Cardiac fibroblast (primary cell): ENCODE measurements around the gene RNF121.

Experiments
- DNase-seq, 2 donors: peaks; one replicate each; pipeline versions ENCODE4 v3.0.0 to v3.0.0-alpha.2; 2010; ENCODE audit warnings: low read depth in 2 of 2
- H3K4me3 ChIP-seq, 2 donors: replicated peaks in 1 of 2; 1 replicate in 1 of 2; 2 replicates in 1 of 2; pipeline ENCODE4 v1.5.1; 2011; ENCODE audit warnings: low read depth in 2 of 2, low read length in 2 of 2, mild to moderate bottlenecking in 2 of 2, moderate library complexity in 1 of 2
- TF ChIP-seq, protein P1 (sequence below): IDR thresholded peaks from one replicate; pipeline ENCODE4 v1.5.1; 2011; ENCODE audit warnings: low read depth, mild to moderate bottlenecking, low read length, inconsistent platforms

Gene RNF121

DNA sequence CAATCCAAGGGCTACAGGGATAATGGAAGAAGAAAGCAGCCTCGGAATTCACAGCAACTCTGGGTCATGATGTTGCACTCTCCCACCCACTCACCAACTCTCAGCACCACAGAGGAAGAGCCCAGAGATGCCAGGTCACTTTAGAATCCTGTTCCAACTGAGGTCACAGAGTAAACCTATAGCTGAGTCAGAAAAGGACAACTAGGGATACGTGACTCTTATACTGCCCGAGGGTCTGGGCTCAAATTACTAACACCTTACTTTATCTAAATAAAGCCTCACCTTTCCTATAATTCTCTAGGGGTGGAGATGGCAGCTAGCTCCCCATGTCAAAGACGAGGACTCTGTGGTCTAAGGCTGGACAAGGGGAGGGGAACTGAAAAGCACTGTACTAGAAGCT, 94.5 kb downstream of the RNF121 start:
- TF ChIP-seq, protein P1, sequence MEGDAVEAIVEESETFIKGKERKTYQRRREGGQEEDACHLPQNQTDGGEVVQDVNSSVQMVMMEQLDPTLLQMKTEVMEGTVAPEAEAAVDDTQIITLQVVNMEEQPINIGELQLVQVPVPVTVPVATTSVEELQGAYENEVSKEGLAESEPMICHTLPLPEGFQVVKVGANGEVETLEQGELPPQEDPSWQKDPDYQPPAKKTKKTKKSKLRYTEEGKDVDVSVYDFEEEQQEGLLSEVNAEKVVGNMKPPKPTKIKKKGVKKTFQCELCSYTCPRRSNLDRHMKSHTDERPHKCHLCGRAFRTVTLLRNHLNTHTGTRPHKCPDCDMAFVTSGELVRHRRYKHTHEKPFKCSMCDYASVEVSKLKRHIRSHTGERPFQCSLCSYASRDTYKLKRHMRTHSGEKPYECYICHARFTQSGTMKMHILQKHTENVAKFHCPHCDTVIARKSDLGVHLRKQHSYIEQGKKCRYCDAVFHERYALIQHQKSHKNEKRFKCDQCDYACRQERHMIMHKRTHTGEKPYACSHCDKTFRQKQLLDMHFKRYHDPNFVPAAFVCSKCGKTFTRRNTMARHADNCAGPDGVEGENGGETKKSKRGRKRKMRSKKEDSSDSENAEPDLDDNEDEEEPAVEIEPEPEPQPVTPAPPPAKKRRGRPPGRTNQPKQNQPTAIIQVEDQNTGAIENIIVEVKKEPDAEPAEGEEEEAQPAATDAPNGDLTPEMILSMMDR, result no peak
- H3K4me3 ChIP-seq, result no peak overlapping the region
- DNase-seq, result no peak

DNA sequence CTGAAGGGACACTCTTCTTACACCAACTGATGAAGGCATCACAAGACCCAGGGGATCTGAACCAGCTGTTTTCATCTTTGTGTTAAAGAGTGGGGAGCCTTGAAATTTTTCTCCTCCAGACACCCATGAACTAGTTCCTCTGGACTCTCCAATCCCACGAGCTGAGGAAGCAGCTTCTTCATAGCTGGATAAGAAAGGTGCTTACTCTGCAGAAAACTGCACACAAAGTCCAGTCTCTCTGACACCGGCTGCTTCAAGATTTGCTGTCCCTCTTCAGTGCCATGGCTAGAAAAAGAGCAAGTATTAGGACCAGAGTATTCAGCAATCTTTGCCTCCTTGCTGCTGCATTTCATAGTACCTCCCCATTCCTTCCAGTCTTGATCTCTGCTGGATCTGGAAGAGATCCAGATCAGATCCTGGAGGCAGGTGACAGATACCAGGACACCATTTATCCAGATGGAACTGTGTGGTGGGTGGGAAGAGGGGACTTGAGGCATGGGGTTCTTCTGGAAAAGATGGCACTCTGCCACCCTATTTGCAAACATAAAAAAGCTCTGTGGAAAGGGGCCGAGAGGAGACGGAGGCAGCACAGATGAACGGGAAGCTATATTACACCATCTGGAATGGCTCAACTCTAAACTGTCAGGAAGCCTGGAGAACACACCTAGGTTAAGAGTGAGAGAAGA, 95.4 kb downstream of the RNF121 start:
- TF ChIP-seq, protein P1, result no peak
- DNase-seq, result no peak
- no peak overlapping the region for H3K4me3 ChIP-seq

GRCh38 chr11:72026090-72026489, 97.2 kb downstream of the RNF121 start:
- TF ChIP-seq, protein P1, result no peak
- no peak for DNase-seq
- H3K4me3 ChIP-seq, result no peak overlapping the region

GRCh38 chr11:72030472-72031045, 101.7 kb downstream of the RNF121 start:
- TF ChIP-seq, protein P1, result no peak
- H3K4me3 ChIP-seq, result no peak overlapping the region
- no peak for DNase-seq

DNA sequence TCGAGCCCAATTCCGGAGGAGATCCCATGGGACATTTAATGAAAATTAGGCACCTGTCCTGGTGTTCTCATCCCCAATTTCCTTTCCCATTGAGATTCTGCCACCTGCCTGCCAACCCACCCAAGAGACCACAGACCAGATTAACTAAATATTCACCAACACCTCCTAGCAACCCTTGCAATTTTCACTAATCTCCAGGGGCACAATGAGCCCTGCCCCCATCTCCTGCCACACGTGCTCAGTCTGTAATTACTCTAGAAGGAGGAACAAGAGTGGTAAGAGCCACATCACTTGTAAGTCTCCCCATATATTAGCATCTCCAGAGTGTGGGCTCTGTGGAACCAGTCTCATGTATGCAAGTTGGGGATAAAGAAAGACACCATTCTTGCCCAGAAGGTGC, 107.8 kb downstream of the RNF121 start:
- DNase-seq, result no peak
- no peak overlapping the region for H3K4me3 ChIP-seq
- TF ChIP-seq, protein P1, result no peak

DNA sequence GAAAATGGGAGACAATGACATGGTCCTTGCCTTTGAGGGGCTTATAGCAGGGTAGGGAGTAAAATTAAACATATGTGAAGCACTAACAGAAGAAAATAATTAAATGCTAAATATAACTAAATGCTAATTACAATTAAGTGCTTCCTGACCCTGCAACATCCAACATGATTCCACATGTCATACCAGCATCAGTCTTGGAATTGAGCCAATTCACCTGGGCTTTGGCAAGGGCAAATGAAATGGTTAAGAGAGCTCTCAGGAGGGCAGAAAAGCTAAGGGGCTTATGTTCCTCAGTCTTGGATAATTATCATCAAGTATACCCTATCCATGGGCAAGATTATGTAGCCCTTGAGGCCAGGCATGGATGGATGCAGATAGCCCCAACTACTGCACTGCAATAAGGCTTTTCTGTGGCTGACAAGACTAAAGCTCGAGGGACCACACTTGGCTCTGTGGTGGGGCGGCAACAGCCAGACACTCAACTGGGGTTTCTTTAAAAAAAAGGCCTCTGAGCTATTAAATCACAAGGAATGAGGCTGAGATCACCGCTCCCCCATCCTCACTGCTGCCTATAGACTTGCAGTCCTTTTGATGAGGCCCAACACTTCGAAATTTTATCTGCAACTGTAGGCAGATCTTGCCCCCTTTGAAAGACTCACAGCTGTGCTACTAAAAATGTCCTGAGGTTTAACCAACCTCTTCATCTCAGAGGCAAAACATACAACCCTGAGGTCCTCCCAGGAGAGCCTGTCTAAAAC, 108.9 kb downstream of the RNF121 start:
- TF ChIP-seq, protein P1, result no peak
- peak; percentile 18 to 26 for DNase-seq
- H3K4me3 ChIP-seq, result peak overlapping the region; percentile 66 to 68
